ENCODE data around the gene CALML3.

Gene CALML3

GRCh38 chr10:5507649-5508131, 17.1 kb upstream of the CALML3 start:
- in situ Hi-C loops (cut with HindIII; ENCODE audit: low sequenced_read_pairs), result no loop called here
- H3K4me3 ChIP-seq (ENCODE audit: low read depth, low read length), result no peak overlapping the region
- TF ChIP-seq CTCF (IDR thresholded peaks at IDR 0.05; ENCODE audit: low read depth, low read length), result no peak
- DNase-seq (ENCODE audit: low read depth, low spot score), result no peak

GRCh38 chr10:5508161-5508604, 16.6 kb upstream of the CALML3 start:
- TF ChIP-seq CTCF (IDR thresholded peaks at IDR 0.05; ENCODE audit: low read depth, low read length), result no peak
- H3K4me3 ChIP-seq (ENCODE audit: low read depth, low read length), result no peak overlapping the region
- in situ Hi-C loops (cut with HindIII; ENCODE audit: low sequenced_read_pairs), result no loop called here
- no peak for DNase-seq (ENCODE audit: low read depth, low spot score)

GRCh38 chr10:5508786-5509185, 16.0 kb upstream of the CALML3 start:
- in situ Hi-C loops (cut with HindIII; ENCODE audit: low sequenced_read_pairs), result no loop called here
- DNase-seq (ENCODE audit: low read depth, low spot score), result no peak
- H3K4me3 ChIP-seq (ENCODE audit: low read depth, low read length), result no peak overlapping the region
- TF ChIP-seq CTCF (IDR thresholded peaks at IDR 0.05; ENCODE audit: low read depth, low read length), result no peak

- in situ Hi-C loops (cut with HindIII; ENCODE audit: low sequenced_read_pairs), result no loop called here
- TF ChIP-seq CTCF (IDR thresholded peaks at IDR 0.05; ENCODE audit: low read depth, low read length), result no peak
- no peak overlapping the region for H3K4me3 ChIP-seq (ENCODE audit: low read depth, low read length)
- no peak for DNase-seq (ENCODE audit: low read depth, low spot score)
These were observed 15.5 kb upstream of the CALML3 start for GRCh38 chr10:5509236-5509635.

GRCh38 chr10:5509691-5510090, 15.1 kb upstream of the CALML3 start:
- no peak overlapping the region for H3K4me3 ChIP-seq (ENCODE audit: low read depth, low read length)
- no peak for TF ChIP-seq CTCF (IDR thresholded peaks at IDR 0.05; ENCODE audit: low read depth, low read length)
- no peak for DNase-seq (ENCODE audit: low read depth, low spot score)
- in situ Hi-C loops (cut with HindIII; ENCODE audit: low sequenced_read_pairs), result no loop called here

- no peak overlapping the region for H3K4me3 ChIP-seq (ENCODE audit: low read depth, low read length)
- DNase-seq (ENCODE audit: low read depth, low spot score), result no peak
- TF ChIP-seq CTCF (IDR thresholded peaks at IDR 0.05; ENCODE audit: low read depth, low read length), result no peak
- in situ Hi-C loops (cut with HindIII; ENCODE audit: low sequenced_read_pairs), result no loop called here
These were observed 14.3 kb upstream of the CALML3 start for GRCh38 chr10:5510281-5511072.
